Jurkat, Clone E6-1 (cell line): Measurements from ENCODE around the gene CNIH2.
A peak's percentile ranks its signal among the peaks of the same experiment; 100 is the strongest.

ENCODE experiments used
- DNase-seq: peaks from one replicate; pipeline ENCODE4 v3.0.0-alpha.2; 2011; ENCODE audit warnings: low read depth, low spot score
- H3K4me3 ChIP-seq: 2 replicates; pipeline ENCODE4 v1.5.1; 2011; ENCODE audit warnings: mild to moderate bottlenecking, low read length, control low read depth, moderate library complexity

CNIH2 gene

GRCh38 chr11:66322732-66323427 is 44.9 kb downstream of the CNIH2 start:
- no peak for DNase-seq
- no peak overlapping the region for H3K4me3 ChIP-seq

GRCh38 chr11:66323684-66324083 is 45.7 kb downstream of the CNIH2 start:
- DNase-seq = no peak

GRCh38 chr11:66324664-66325063 is 46.7 kb downstream of the CNIH2 start:
- no peak for DNase-seq
- H3K4me3 ChIP-seq = no peak overlapping the region

More at GRCh38 chr11:66323684-66324083, 45.7 kb downstream of the CNIH2 start:
- H3K4me3 ChIP-seq = no peak overlapping the region

- DNase-seq = peak; percentile 75
- no peak overlapping the region for H3K4me3 ChIP-seq
Observed at GRCh38 chr11:66325263-66325671, 47.3 kb downstream of the CNIH2 start.

GRCh38 chr11:66326261-66327111 is 48.5 kb downstream of the CNIH2 start:
- DNase-seq = peak; percentile 60
- no peak overlapping the region for H3K4me3 ChIP-seq

GRCh38 chr11:66327171-66328030 is 49.4 kb downstream of the CNIH2 start:
- no peak for DNase-seq

GRCh38 chr11:66328031-66328301 is 50.0 kb downstream of the CNIH2 start:
- H3K4me3 ChIP-seq = no peak overlapping the region
- no peak for DNase-seq

More at GRCh38 chr11:66327171-66328030, 49.4 kb downstream of the CNIH2 start:
- no peak overlapping the region for H3K4me3 ChIP-seq

GRCh38 chr11:66328302-66329144 is 50.5 kb downstream of the CNIH2 start:
- DNase-seq = peak; percentile 75
- no peak overlapping the region for H3K4me3 ChIP-seq

GRCh38 chr11:66329165-66329673 is 51.2 kb downstream of the CNIH2 start:
- H3K4me3 ChIP-seq = no peak overlapping the region

GRCh38 chr11:66330931-66331330 is 53.0 kb downstream of the CNIH2 start:
- DNase-seq = no peak
- no peak overlapping the region for H3K4me3 ChIP-seq

More at GRCh38 chr11:66329165-66329673, 51.2 kb downstream of the CNIH2 start:
- no peak for DNase-seq

- no peak for DNase-seq
- H3K4me3 ChIP-seq = no peak overlapping the region
Observed at GRCh38 chr11:66331542-66332370, 53.8 kb downstream of the CNIH2 start.

GRCh38 chr11:66332371-66333219 is 54.6 kb downstream of the CNIH2 start:
- H3K4me3 ChIP-seq = no peak overlapping the region
- DNase-seq = no peak

GRCh38 chr11:66333220-66333877 is 55.4 kb downstream of the CNIH2 start:
- DNase-seq = no peak

More at GRCh38 chr11:66333220-66333877, 55.4 kb downstream of the CNIH2 start:
- no peak overlapping the region for H3K4me3 ChIP-seq
